ENCODE measurements around the gene TCERG1L.
"Not testable (repeated sequence)": the region's sequence is repeated elsewhere in the genome, so short reads cannot be mapped to it uniquely, and the experiment has no call there.

DNA sequence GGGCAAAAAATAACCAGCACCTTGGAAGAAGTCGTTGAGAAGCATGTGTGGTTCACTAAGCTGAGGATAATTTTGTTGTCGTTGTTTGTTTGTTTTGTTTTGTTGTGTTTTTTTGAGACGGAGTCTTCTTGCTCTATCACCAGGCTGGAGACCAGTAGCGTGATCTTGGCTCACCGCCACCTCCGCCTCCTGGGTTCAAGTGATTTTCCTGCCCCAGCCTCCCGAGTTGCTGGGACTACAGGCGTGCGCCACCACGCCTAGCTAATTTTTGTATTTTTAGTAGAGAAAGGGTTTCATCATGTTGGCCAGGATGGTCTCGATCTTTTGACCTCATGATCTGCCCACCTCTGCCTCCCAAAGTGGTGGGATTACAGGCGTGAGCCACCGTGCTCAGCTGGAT is 76.9 kb downstream of the TCERG1L start:
- TF ChIP-seq POLR2AphosphoS5 (IDR thresholded peaks at IDR 0.05; ENCODE audit: low read depth, low read length); FOXJ3 (CRISPR knock-in tag; IDR thresholded peaks at IDR 0.05); TAF1 (IDR thresholded peaks at IDR 0.05; ENCODE audit: borderline replicate concordance, low read depth, low read length); RAD21 (IDR thresholded peaks at IDR 0.05; ENCODE audit: low read length); CHD2 (IDR thresholded peaks at IDR 0.05; ENCODE audit: low read length, partially characterized antibody); GABPA (IDR thresholded peaks at IDR 0.05; ENCODE audit: low read depth): not testable (repeated sequence)
- TF ChIP-seq, protein P1, sequence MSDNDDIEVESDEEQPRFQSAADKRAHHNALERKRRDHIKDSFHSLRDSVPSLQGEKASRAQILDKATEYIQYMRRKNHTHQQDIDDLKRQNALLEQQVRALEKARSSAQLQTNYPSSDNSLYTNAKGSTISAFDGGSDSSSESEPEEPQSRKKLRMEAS (IDR thresholded peaks at IDR 0.05; ENCODE audit: low read depth), result not testable (repeated sequence)
- TF ChIP-seq, protein P2, sequence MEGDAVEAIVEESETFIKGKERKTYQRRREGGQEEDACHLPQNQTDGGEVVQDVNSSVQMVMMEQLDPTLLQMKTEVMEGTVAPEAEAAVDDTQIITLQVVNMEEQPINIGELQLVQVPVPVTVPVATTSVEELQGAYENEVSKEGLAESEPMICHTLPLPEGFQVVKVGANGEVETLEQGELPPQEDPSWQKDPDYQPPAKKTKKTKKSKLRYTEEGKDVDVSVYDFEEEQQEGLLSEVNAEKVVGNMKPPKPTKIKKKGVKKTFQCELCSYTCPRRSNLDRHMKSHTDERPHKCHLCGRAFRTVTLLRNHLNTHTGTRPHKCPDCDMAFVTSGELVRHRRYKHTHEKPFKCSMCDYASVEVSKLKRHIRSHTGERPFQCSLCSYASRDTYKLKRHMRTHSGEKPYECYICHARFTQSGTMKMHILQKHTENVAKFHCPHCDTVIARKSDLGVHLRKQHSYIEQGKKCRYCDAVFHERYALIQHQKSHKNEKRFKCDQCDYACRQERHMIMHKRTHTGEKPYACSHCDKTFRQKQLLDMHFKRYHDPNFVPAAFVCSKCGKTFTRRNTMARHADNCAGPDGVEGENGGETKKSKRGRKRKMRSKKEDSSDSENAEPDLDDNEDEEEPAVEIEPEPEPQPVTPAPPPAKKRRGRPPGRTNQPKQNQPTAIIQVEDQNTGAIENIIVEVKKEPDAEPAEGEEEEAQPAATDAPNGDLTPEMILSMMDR (IDR thresholded peaks at IDR 0.05), result not testable (repeated sequence)
- TF ChIP-seq, protein P3, sequence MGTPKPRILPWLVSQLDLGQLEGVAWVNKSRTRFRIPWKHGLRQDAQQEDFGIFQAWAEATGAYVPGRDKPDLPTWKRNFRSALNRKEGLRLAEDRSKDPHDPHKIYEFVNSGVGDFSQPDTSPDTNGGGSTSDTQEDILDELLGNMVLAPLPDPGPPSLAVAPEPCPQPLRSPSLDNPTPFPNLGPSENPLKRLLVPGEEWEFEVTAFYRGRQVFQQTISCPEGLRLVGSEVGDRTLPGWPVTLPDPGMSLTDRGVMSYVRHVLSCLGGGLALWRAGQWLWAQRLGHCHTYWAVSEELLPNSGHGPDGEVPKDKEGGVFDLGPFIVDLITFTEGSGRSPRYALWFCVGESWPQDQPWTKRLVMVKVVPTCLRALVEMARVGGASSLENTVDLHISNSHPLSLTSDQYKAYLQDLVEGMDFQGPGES (IDR thresholded peaks at IDR 0.05; ENCODE audit: low read depth, low read length), result not testable (repeated sequence)
- TF ChIP-seq, protein P4, sequence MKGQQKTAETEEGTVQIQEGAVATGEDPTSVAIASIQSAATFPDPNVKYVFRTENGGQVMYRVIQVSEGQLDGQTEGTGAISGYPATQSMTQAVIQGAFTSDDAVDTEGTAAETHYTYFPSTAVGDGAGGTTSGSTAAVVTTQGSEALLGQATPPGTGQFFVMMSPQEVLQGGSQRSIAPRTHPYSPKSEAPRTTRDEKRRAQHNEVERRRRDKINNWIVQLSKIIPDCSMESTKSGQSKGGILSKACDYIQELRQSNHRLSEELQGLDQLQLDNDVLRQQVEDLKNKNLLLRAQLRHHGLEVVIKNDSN (IDR thresholded peaks at IDR 0.05; ENCODE audit: borderline replicate concordance, low read depth), result not testable (repeated sequence)
